Endothelial cell of umbilical vein (primary cell): ENCODE measurements around the gene HPSE2. TPM values are rescaled to one million over a fixed set of nuclear protein-coding genes. Genes with fewer than 3 reads are reported as not detected.

ENCODE experiments used
- BruUV-seq: library from RNA; stranded (reverse); fragments of 400-500 nt; replicated peaks from 2 replicates; lab custom pipeline; 2021; lab: Mats Ljungman, UMichigan
- CTCF ChIA-PET: fragments of 300-600, 350-600 bp; sonication (Branson Sonifier 250); formaldehyde crosslinking; loops from one replicate; lab custom pipeline; 2021; ENCODE audit warnings: antibody characterized with exemption, inconsistent platforms; lab: Charles Lee
- POLR2A ChIA-PET: fragments of 300-600, 350-600 bp; sonication (Branson Sonifier 250); formaldehyde crosslinking; loops from one replicate; lab custom pipeline; 2021; ENCODE audit warnings: antibody characterized with exemption, inconsistent platforms; lab: Charles Lee
- DNase-seq: peaks from one replicate; pipeline ENCODE4 v3.0.0-alpha.2; 2011; ENCODE audit warnings: low read depth, low spot score
- FAIRE-seq: peaks from 2 replicates; lab custom pipeline; 2011; peaks lifted over from hg19 to GRCh38; lab: Jason Lieb, UNC
- H2AFZ ChIP-seq: 2 replicates; pipeline ENCODE4 v1.6.0; 2012; ENCODE audit warnings: low read depth, low read length, control low read depth, inconsistent platforms
- H3K27ac ChIP-seq: 2 replicates; pipeline ENCODE4 v1.5.1; 2011; ENCODE audit warnings: low read depth, mild to moderate bottlenecking, control low read depth, low read length, moderate library complexity; ENCODE audit not compliant: insufficient read depth
- H3K27me3 ChIP-seq, 2 experiments: 2 replicates each; pipeline versions ENCODE4 v1.6.0 to v1.6.1; 2011; ENCODE audit warnings: low read length in 2 of 2, mixed read lengths in 1 of 2; ENCODE audit not compliant: control insufficient read depth in 2 of 2, insufficient read depth in 2 of 2
- H3K36me3 ChIP-seq, 2 experiments: 2 replicates in 1 of 2; 3 replicates in 1 of 2; pipeline ENCODE4 v1.5.1; 2011; ENCODE audit warnings: low read length in 2 of 2, mild to moderate bottlenecking in 1 of 2, moderate library complexity in 1 of 2; ENCODE audit not compliant: control insufficient read depth in 2 of 2, insufficient read depth in 2 of 2; ENCODE audit errors: extremely low read depth in 1 of 2
- H3K4me1 ChIP-seq: 3 replicates; pipeline ENCODE4 v1.5.1; 2011; ENCODE audit warnings: mild to moderate bottlenecking, low read length; ENCODE audit not compliant: control insufficient read depth, insufficient read depth; ENCODE audit errors: extremely low read depth
- H3K4me2 ChIP-seq: 2 replicates; pipeline ENCODE4 v1.6.1; 2011; ENCODE audit warnings: low read length, control low read depth, mixed read lengths; ENCODE audit not compliant: insufficient read depth
- H3K4me3 ChIP-seq, 3 experiments: fragments of 200-600 bp in 1 of 3; sonication (generic), shearing (Covaris generic) in 1 of 3; replicated peaks in 1 of 3; 2 replicates each; pipeline ENCODE4 v1.5.1; 2011 to 2016; ENCODE audit warnings: control low read depth in 3 of 3, low read length in 3 of 3, mild to moderate bottlenecking in 2 of 3, inconsistent platforms in 1 of 3, low read depth in 1 of 3, moderate library complexity in 1 of 3; ENCODE audit not compliant: insufficient read depth in 1 of 3
- H3K79me2 ChIP-seq: 2 replicates; pipeline ENCODE4 v1.6.0; 2012; ENCODE audit warnings: low read length, inconsistent platforms; ENCODE audit not compliant: control insufficient read depth, insufficient read depth
- H3K9ac ChIP-seq: replicated peaks from 2 replicates; pipeline ENCODE3; 2011; ENCODE audit warnings: low read length, control low read depth; ENCODE audit not compliant: insufficient read depth; ENCODE audit errors: extremely low read depth
- H3K9me1 ChIP-seq: replicated peaks from 3 replicates; pipeline ENCODE4 v1.6.0; 2011; ENCODE audit warnings: mild to moderate bottlenecking, low read length; ENCODE audit not compliant: control insufficient read depth, insufficient read depth; ENCODE audit errors: extremely low read depth
- H3K9me3 ChIP-seq: replicated peaks from 2 replicates; pipeline ENCODE4 v1.5.1; 2012; ENCODE audit warnings: low read length, inconsistent platforms; ENCODE audit not compliant: control insufficient read depth, insufficient read depth
- H4K20me1 ChIP-seq: replicated peaks from 2 replicates; pipeline ENCODE3; 2011; ENCODE audit warnings: mild to moderate bottlenecking, low read length; ENCODE audit not compliant: control insufficient read depth, insufficient read depth; ENCODE audit errors: extremely low read depth
- FOS ChIP-seq: IDR thresholded peaks from 2 replicates; pipeline ENCODE4 v1.6.1; 2011; ENCODE audit warnings: mild to moderate bottlenecking, low read length, moderate library complexity, borderline replicate concordance; ENCODE audit not compliant: insufficient read depth
- GATA2 ChIP-seq: IDR thresholded peaks from 2 replicates; pipeline ENCODE4 v1.7.0; 2011; ENCODE audit warnings: low read depth, mild to moderate bottlenecking, moderate library complexity, mixed read lengths, low read length; ENCODE audit not compliant: insufficient read length, insufficient read depth
- JUN ChIP-seq: IDR thresholded peaks from 2 replicates; pipeline ENCODE4 v1.6.1; 2011; ENCODE audit warnings: borderline replicate concordance, low read depth; ENCODE audit not compliant: insufficient read length, insufficient read depth
- MYC ChIP-seq: IDR thresholded peaks from one replicate; pipeline ENCODE4 v1.6.1; 2011; ENCODE audit warnings: mild to moderate bottlenecking, low read depth, low read length
- POLR2A ChIP-seq: IDR thresholded peaks from 2 replicates; pipeline ENCODE4 v1.6.1; 2012; ENCODE audit warnings: low read depth, mild to moderate bottlenecking, control low read depth, low read length
- POLR2AphosphoS5 ChIP-seq: IDR thresholded peaks from 2 replicates; pipeline ENCODE4 v1.6.1; 2012; ENCODE audit warnings: low read depth, mild to moderate bottlenecking, control low read depth, low read length, moderate library complexity; ENCODE audit not compliant: insufficient read depth
- dilution Hi-C: fragments of 300-500 bp; cut with MboI; formaldehyde crosslinking; loops from one replicate; pipeline ENCODE4 v1.15.0; 2019; ENCODE audit warnings: low sequenced_read_pairs; ENCODE audit not compliant: extremely low pct_ligation_motif_present
- intact Hi-C: fragments of 100-400 bp; cut with micrococcal nuclease; formaldehyde crosslinking; loops from one replicate; pipeline ENCODE4 v1.10.0; 2022
- polyA plus RNA-seq, 4 experiments: library from polyadenylated mRNA; depleted of rRNA in 3 of 4; stranded (reverse) in 3 of 4; unstranded in 1 of 4; fragments of >200 nt; gene quantifications; 2 replicates each; pipeline versions ENCODE4 v1.2.1 to v1.2.3, GENCODE V29; 2011 to 2012; ENCODE audit warnings: missing spikeins in 1 of 4
- total RNA-seq: library from RNA; stranded (reverse); gene quantifications from 2 replicates; pipeline ENCODE4 v1.2.3, GENCODE V29; 2021
- TF ChIP-seq, protein P1 (sequence below), 2 donors: IDR thresholded peaks; 1 replicate in 1 of 2; 2 replicates in 1 of 2; pipeline ENCODE4 v1.5.1; 2011; ENCODE audit warnings: low read length in 2 of 2, mild to moderate bottlenecking in 2 of 2, moderate library complexity in 2 of 2, control low read depth in 1 of 2, inconsistent platforms in 1 of 2, low read depth in 1 of 2; ENCODE audit not compliant: insufficient read depth in 1 of 2; ENCODE audit errors: extremely low read depth in 1 of 2
- TF ChIP-seq, protein P2 (sequence below): IDR thresholded peaks from 2 replicates; pipeline ENCODE4 v1.6.1; 2011; ENCODE audit not compliant: insufficient read depth, insufficient read length

The HPSE2 gene
- total and polyA plus RNA-seq, 2 donors (not counting 3 experiments of a cell fraction or from before 2014, with no cell fraction given): not detected

DNA sequence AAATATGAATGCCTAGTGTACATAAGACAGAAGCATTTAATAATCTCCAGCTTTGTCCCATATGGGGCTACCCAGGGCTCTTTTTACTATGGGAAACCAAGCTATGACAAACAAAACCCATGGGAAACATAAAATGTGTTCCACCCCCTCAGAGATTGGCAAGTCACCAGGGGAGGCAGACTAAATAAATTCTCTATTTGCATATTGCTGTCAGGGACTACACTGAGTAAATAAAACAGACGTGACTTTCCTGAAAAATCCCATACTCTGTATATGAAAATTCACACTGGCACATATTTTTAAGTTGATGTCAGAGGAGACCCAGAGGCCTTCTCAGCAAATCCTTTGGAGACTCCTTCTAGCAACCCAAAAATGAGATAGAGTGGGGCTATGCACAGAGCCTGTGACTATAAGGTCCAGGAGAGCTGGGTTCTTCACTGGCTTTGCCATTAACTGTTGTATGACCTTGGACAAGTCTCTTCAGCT, 44.0 kb upstream of the HPSE2 start:
- dilution Hi-C loops: no loop called here
- H4K20me1 ChIP-seq: no peaks in the 10 kb centered on the region
- H3K9ac ChIP-seq: no peak overlapping the region
- TF ChIP-seq MYC: no peak
- TF ChIP-seq, protein P1, sequence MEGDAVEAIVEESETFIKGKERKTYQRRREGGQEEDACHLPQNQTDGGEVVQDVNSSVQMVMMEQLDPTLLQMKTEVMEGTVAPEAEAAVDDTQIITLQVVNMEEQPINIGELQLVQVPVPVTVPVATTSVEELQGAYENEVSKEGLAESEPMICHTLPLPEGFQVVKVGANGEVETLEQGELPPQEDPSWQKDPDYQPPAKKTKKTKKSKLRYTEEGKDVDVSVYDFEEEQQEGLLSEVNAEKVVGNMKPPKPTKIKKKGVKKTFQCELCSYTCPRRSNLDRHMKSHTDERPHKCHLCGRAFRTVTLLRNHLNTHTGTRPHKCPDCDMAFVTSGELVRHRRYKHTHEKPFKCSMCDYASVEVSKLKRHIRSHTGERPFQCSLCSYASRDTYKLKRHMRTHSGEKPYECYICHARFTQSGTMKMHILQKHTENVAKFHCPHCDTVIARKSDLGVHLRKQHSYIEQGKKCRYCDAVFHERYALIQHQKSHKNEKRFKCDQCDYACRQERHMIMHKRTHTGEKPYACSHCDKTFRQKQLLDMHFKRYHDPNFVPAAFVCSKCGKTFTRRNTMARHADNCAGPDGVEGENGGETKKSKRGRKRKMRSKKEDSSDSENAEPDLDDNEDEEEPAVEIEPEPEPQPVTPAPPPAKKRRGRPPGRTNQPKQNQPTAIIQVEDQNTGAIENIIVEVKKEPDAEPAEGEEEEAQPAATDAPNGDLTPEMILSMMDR (IDR thresholded peaks at IDR 0.05; ENCODE audit: extremely low read depth in 1 of 2, insufficient read depth in 1 of 2, low read depth in 1 of 2, low read length in 2 of 2): no peak
- TF ChIP-seq GATA2: no peak
- no peak for TF ChIP-seq JUN
- TF ChIP-seq, protein P2, sequence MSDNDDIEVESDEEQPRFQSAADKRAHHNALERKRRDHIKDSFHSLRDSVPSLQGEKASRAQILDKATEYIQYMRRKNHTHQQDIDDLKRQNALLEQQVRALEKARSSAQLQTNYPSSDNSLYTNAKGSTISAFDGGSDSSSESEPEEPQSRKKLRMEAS: no peak
- no peak for TF ChIP-seq POLR2AphosphoS5
- TF ChIP-seq FOS: no peak
- no peak for TF ChIP-seq POLR2A
- no peaks in the 10 kb centered on the region for H3K4me1 ChIP-seq
- no peaks in the 10 kb centered on the region for H3K79me2 ChIP-seq
- CTCF ChIA-PET: interaction anchor here (1.3 to 2.8 kb wide), 2 partner anchors 13 to 812 kb away, joined by 4 to 17 read pairs; no protein-coding TSS in a partner anchor
- no peak overlapping the region for H3K4me3 ChIP-seq
- intact Hi-C loops: no loop called here
- H3K9me3 ChIP-seq: no peaks in the 10 kb centered on the region
- no peak overlapping the region for H2AFZ ChIP-seq
- no peaks in the 10 kb centered on the region for H3K9me1 ChIP-seq
- no peaks in the 10 kb centered on the region for H3K27me3 ChIP-seq
- no peak overlapping the region for H3K27ac ChIP-seq
- no peaks in the 10 kb centered on the region for H3K36me3 ChIP-seq
- no peak for DNase-seq
- FAIRE-seq: no peak
- no TSS peak for BruUV-seq
- no peak overlapping the region for H3K4me2 ChIP-seq
- POLR2A ChIA-PET: no interaction called here
